Stimulated activated CD8-positive, alpha-beta memory T cell treated with anti-CD3 and anti-CD28 coated beads, Interleukin-4, amount 100 ng/mL, for 48 hours (primary cell): ENCODE results near the gene CAMK2A.

Experiments used
- DNase-seq: peaks from one replicate; pipeline ENCODE4 v3.0.0-alpha.2; 2020

Gene CAMK2A

GRCh38 chr5:150208187-150209098, 81.1 kb downstream of the CAMK2A start:
- no peak for DNase-seq

GRCh38 chr5:150206779-150207115, 82.8 kb downstream of the CAMK2A start:
- DNase-seq: no peak

DNA sequence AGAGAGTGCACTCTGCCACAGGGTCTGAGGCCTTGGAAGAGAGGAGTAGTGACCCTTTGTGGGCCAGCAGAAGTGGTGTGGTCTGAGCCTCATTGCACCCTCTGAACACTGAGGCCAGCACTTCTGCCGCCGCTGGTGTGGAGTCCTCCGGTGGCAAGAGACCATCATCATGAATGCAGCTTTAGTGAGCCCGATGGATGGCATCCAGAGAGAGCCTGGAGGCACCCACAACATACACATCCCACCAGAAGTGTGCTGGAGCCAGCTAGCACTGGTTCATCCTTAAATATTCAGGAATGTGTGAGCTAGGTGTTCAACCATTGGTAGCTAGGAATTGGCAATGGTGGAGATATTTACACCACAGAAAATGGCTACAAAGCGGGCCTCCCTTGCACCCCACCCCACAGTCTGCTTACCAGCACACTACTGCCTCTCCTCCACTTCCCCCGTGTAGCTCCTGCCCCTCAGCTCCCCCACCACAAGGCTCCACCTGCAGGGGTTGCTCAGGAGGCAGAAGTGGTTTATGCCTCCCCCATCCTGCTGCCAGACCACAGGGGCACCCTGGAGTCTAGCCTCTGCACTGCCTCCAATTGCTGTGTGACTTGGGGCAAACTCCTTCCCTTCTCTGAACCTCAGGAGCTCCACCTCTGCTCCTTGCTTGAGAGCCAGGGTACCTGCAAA, 83.3 kb downstream of the CAMK2A start:
- no peak for DNase-seq

GRCh38 chr5:150204590-150204960, 85.0 kb downstream of the CAMK2A start:
- no peak for DNase-seq

- DNase-seq: no peak
Measured at GRCh38 chr5:150203832-150204589, 85.6 kb downstream of the CAMK2A start.

DNA sequence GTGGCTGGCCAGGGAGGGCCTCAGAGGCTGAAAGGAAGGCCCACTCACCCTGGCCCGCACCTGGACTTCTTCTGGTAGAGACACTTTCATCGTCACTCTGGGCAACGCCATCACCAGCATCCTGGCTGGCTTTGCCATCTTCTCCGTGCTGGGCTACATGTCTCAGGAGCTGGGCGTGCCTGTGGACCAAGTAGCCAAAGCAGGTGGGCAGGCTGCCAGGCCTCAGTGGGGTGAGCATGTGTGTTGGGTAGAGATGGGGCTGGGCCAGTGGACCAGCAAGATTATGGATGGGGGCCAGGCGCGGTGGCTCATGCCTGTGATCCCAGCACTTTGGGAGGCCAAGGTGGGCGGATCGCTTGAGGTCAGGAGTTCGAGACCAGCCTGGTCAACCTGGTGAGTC, 87.1 kb downstream of the CAMK2A start:
- no peak for DNase-seq

- DNase-seq: no peak
Measured at GRCh38 chr5:150197476-150197875, 92.1 kb downstream of the CAMK2A start.

DNA sequence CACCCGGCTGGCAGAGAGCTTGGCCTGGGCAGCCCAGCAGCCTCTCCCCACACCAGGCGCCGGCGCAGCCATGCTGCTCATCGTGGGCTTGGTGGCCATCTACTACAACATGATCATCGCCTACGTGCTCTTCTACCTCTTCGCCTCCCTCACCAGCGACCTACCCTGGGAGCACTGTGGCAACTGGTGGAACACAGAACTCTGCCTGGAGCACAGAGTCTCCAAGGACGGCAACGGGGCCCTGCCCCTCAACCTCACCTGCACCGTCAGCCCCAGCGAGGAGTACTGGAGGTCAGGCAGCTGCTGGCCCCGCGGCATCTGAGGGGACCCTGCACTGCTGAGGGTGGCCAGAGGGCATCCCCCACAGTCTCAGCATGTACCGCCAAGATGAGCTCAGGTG, 92.6 kb downstream of the CAMK2A start:
- no peak for DNase-seq

- no peak for DNase-seq
Measured at GRCh38 chr5:150196514-150196913, 93.1 kb downstream of the CAMK2A start.

GRCh38 chr5:150195736-150196485, 93.7 kb downstream of the CAMK2A start:
- DNase-seq: no peak

DNA sequence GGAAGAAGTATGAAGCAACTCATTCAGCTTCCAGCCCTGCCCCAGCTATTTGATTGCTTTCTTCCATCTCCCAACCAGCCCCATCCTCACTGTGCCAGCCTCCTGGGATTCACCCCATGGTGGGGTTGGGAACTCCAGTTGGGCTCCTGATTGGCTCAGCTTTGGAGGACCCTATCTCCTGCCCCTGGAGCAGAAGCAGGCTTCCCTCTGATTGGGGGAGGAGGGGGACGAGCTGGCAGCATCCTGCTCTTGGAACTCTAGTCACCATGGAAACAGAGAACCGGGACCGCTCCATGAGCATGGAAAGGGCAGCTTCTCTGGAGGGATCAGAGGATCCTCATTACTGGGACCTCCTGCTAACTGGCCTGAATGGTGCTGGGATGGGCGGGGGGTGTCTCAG, 97.1 kb downstream of the CAMK2A start:
- no peak for DNase-seq

DNA sequence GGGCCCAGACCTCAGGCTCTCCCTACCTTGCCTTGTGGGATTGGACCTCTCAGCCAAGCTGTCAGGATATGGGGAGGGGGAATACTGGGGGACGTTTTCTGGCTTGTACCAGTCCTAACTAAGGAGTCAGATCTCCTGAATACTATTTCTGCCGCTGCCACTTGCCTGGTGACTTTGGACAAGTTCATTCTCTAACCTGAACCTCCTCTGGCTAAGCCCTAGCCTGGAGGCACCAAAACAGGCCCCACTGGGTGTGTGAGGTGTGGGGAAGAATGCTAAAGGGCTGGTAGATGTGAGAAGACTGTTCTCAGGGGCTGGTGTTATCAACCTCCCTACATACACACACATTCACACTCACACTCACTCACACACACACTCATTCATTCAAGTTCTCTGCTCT, 98.6 kb downstream of the CAMK2A start:
- DNase-seq: no peak

DNA sequence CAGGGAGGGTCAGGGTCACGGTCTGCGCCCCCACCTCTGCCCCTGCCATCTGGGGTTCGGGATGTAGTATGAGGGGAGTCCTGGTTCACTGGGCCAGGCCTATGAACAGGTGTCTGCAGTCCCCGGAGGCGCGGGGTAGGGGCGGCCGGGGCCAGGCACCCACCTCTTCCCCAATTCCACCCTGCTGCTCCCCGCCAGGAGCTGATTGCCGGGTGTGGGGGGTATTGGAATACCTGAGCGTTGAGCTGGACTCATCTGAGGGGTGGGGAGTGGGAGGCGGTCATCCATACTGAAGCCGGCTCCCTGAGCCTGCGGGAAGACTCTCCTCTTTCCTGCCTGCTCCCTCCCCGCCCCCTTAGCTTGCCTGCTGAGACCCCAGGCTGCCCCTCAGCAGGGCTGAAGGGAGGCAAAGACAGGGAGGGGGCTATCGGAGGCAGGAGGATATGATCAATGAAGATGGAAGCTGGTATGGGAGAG, 99.0 kb downstream of the CAMK2A start:
- no peak for DNase-seq

DNA sequence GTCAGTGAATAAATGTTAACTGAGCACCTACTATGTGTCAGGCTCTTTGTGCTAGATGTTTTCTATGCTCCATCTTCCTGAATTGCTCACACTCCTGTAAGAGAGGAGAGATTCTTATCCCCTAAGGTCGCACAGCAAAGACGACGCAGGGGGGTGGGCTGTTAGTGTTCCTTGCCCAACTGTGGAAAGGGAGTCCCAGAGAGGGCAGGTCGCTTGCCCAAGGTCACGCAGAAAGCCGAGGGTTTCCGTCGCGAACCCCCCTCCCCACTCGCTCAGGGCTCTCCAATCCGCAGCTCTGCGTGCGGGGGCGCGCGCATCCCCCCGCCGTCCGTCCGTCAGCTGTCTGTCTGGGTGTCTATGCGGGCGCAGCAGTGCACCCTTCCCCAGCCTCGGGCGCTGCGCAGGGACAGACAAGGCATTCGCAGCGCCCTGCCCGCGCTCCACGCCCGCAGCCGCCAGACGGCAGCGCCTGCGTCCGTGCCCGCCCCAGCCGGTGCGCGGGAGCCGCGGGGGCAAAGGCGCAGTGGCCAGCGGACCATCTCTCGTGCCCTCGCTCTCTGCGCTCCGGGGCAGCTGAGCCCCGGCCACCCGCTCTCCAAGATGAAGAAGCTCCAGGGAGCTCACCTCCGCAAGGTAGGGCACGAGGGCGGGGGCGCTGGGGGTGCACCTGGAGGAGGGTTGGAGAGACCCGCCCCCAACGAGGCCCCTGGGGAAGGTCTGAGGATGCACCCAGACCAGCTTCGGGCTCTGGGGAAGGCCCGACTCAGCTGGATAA, 99.7 kb downstream of the CAMK2A start, which contains the start of gene SLC6A7:
Gene SLC6A7 (plus strand): TSS at position 335 of the 775 bp plus-strand sequence. CDS start 266 bp downstream, at position 601.
- no peak for DNase-seq

DNA sequence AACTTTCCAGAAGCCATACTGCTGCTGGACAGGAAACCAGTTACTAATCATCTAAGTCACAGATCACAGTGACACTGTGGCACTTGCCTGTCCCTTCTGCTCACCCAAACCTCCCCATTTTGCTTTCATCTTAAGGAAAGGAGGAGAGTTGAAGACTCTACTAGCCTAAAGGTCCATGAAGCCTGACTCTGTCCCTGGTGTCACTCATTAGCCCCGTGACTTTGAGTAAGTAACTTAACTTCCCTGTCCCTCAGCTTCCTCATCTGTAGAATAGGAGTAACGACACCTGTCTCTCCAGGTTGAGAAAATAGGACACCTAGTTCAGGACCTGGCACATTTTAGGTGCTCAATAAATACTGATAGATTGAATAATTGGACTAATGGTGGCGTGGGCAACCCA, 100.2 kb downstream of the CAMK2A start:
- DNase-seq: no peak

GRCh38 chr5:150188146-150188842, 101.3 kb downstream of the CAMK2A start:
- no peak for DNase-seq

DNA sequence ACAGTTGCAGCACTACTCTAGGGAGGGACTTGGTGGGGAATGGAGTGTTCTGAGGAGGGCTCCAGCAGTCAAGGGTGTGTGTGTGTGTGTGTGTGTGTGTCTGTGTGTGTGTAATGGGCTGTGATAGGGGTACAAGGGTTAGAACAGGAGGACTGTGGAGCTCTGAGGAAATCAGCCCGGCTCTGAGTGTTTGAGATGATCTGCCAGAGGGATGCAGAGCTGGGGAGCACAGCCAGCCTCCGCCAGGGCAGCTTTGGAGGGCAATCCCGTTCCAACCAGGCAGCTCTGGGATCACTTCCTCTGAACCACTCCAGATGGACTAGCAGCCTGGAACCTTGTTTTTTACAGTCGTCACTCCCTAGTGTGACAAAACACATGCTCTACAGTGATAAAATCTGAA, 102.7 kb downstream of the CAMK2A start:
- DNase-seq: no peak

GRCh38 chr5:150186137-150186536, 103.4 kb downstream of the CAMK2A start:
- no peak for DNase-seq

DNA sequence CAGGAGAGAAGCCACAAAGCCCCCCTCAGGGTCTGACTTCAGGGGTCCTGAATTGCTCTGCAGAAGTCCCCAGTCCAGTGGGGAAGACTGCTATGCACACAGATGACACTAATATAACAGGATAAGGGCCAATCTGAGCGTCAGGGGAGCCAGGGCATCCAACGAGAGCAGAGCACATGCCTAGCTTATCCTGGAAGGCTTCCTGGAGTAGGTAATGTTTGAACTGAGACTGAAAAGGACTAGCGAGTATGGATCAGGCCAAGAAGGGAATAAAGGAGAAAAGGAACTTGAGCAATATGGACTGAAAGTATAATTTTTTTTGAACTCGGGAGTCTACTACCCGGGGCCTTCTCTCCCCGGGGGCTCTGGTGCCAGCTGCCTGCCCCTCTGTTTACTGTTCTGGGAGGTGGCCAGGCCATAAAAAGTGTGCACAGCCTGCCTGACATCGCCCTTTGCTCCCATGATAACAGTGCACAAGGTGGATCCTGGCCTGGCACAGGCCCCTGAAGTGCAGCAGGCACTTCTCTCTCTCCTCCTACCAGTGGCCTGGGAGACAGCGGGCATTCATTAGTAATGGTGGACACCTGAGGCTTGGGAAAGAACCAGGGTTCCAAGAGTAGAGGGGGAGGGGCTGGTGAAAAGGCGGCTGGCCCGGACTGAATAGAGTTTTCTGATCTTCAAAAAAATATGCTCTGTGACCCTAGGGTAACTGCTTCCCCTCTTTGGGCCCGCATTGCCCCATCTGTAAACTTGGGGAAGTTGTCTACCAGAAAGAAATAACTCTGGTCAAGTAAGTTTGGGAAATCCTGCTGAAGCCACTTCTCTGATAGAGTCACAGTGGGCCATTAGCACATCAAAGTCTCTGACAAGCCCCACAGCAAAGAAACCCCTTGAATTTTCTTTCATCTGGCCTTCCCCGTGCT, 104.3 kb downstream of the CAMK2A start:
- no peak for DNase-seq

DNA sequence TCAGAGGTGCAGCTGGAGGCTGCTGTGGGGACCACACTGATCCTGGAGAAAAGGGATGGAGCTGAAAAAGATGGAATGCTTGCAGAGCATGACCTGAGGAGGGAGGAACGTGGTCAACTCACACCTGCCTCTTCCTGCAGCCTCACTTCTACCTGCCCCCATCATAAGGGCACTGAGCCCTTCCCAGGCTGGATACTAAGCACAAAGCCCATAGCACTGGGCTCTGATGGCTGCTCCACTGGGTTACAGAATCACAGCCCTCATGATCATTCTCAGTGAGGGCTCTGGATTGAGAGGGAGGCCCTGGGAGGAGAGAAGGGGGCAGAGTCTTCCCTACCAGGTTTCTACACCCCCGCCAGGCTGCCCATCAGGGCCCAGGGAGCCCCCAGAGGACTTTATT, 105.6 kb downstream of the CAMK2A start:
- no peak for DNase-seq
